GM21367 (cell line): ENCODE results near the gene GCH1.

Experiments used
- ATAC-seq: cut with Tn5 transposase; IDR thresholded peaks from one replicate; pipeline ENCODE4 v1.9.1; 2021; ENCODE audit not compliant: unreplicated experiment

Gene GCH1

GRCh38 chr14:54829486-54830224 is 73.0 kb downstream of the GCH1 start:
- ATAC-seq, result no peak

GRCh38 chr14:54828037-54828436 is 74.6 kb downstream of the GCH1 start:
- no peak for ATAC-seq

DNA sequence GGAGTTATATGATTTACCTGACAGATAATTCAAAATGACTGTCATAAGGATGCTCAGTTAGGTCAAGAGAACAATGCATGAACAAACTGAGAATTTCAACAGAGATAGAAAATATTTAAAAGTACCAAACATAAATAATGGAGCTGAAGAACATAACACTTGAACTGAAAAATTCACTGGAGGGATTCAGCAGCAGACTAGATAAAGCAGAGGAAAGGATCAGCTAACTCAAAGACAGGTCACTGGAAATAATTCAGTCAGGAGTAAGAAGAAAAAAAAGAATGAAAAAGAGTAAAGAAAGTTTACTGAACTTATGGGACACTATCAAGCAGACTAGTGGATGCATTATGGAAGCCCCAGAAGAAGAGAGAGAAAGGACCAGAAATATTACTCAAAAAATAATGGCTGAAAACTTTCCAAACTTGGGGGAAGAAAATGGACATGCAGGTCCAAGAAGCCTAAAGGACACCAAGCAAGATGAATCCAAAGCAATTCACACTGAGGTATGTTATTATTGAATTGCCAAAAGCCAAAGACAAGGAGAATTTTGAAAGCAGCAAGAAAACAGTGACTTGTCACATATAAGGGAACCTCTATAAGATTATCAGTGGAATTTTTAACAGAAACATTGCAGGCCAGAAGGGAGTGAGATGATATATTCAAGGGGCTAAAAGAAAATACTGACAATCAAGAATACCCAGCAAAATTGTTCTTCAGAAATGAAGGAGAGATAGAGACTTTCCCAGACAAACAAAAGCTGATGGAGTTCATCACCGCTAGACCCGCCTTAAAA is 78.7 kb downstream of the GCH1 start:
- ATAC-seq, result no peak

- ATAC-seq, result no peak
Observed at GRCh38 chr14:54822685-54823084, 79.9 kb downstream of the GCH1 start.

- no peak for ATAC-seq
Observed at GRCh38 chr14:54818201-54819133, 84.2 kb downstream of the GCH1 start.

GRCh38 chr14:54817506-54817905 is 85.1 kb downstream of the GCH1 start:
- ATAC-seq, result no peak

GRCh38 chr14:54816450-54816849 is 86.2 kb downstream of the GCH1 start:
- ATAC-seq, result no peak

- ATAC-seq, result no peak
Observed at GRCh38 chr14:54815515-54815914, 87.1 kb downstream of the GCH1 start.

GRCh38 chr14:54815016-54815415 is 87.6 kb downstream of the GCH1 start:
- no peak for ATAC-seq

DNA sequence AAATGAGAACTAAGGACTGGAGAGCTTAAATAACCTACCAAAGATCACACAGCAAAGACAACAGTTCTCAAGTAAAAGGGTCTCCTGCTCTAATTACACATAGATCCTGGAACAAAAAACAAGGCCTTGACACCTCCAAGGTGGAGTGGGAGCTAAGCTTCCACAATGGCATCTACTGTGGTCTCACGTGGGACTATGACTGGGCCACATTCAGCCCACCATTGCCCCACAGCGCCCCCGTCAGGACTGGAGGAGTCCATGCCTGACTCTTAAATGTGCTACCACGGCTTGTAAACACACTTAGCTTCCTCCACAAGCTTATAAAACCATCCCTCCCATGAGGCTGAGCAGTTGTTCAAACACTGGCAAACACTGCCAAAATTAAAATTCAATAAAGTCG is 88.5 kb downstream of the GCH1 start:
- no peak for ATAC-seq

DNA sequence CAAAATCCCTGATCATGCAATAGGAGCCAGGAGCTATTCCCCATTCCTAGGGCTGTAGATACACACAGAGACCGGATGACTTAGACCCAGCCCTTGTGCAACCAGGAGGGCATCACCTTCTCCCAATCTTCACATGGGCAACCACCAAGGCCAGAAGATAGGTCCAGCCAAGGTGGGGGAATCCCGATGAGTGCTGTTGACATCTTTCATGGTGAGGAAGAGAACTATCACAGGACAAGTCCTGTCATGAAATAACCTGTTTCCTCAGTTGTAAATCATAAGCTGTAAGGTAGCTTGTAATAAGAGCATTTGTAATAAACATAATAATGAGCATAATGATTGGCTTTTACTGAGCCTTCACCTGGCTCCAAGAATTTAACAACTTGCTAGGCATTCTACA is 89.5 kb downstream of the GCH1 start:
- ATAC-seq, result no peak

GRCh38 chr14:54812617-54813016 is 90.0 kb downstream of the GCH1 start:
- ATAC-seq, result no peak

- ATAC-seq, result no peak
Observed at GRCh38 chr14:54809767-54810166, 92.9 kb downstream of the GCH1 start.

- no peak for ATAC-seq
Observed at GRCh38 chr14:54808326-54809161, 94.1 kb downstream of the GCH1 start.

DNA sequence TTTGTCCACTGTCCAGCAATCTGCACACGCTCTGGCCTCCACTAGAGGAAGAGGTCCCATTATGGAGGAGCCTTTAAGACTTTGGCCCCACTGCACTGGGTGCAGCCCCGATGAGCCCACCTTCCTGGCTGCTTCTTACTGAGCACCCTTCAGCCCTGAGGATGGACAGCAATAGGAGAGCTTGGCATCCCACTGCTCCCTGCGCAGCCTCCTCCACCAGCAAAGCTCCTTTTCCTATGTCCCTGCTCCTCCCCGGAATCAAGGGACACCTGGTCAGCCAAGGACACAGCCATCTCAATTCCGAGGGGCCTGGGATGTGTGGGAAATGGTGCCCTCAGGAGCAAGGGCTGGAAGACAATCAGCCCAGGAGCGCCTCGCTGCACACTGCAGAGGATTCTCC is 94.7 kb downstream of the GCH1 start:
- no peak for ATAC-seq

DNA sequence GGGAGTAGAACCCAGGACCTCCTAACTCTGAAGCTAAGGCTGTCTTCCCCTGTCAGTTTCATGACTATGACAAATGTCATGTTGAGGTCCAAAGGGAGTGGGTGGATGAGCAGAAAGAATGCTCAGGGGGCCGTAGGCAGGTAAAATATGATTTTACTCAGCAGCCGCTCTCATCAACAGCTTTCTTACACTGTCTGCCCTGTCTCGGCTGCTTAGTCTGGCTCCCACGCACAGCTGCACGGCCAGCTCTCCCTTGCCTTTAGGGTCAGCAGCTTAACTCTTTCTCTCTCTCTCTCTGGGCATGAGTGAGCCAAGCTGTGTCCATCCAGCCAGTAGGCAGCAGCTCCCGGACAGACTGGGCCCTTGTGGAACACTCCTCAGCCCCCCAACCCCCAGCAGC is 95.2 kb downstream of the GCH1 start:
- ATAC-seq, result no peak

DNA sequence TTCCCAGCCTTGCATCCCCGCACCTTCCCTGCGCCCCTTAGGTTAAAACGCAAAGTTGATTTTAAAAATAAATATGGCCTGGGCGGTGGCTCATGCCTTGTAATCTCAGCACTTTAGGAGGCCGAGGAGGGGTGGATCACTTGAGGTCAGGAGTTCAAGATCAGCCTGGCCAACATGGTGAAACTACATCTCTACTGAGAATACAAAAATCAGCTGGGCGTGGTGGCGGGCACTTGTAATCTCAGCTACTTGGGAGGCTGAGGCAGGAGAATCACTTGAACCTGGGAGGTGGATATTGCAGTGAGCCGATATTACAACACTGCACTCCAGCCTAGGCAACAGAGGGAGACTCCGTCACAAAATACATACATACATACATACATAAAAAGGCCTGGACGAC is 96.0 kb downstream of the GCH1 start:
- no peak for ATAC-seq

GRCh38 chr14:54805445-54806322 is 96.9 kb downstream of the GCH1 start:
- ATAC-seq, result peak; percentile 59

GRCh38 chr14:54805070-54805444 is 97.6 kb downstream of the GCH1 start:
- no peak for ATAC-seq
